ENCODE data around the gene PRLR. TPM values are rescaled to one million over a fixed set of nuclear protein-coding genes. Genes with fewer than 3 reads are reported as not detected.
A peak's percentile ranks its signal among the peaks of the same experiment; 100 is the strongest.

The PRLR gene
- total and polyA plus RNA-seq, 2 experiments from 2014 or later: 21.8 to 99.8 TPM

GRCh38 chr5:35096932-35097331 lies 133.4 kb downstream of the PRLR start:
- no peaks in the 10 kb centered on the region for H3K36me3 ChIP-seq (replicated peaks; ENCODE audit: insufficient read depth, low read depth)
- H3K79me2 ChIP-seq: peaks cover 12% of the 10 kb centered on the region
- no peaks in the 10 kb centered on the region for H3K9me3 ChIP-seq (ENCODE audit: low read depth)
- no peak overlapping the region for H2AFZ ChIP-seq
- H3K9me2 ChIP-seq (replicated peaks; ENCODE audit: insufficient read depth): no peaks in the 10 kb centered on the region
- 83% methylated on average over 1 of the region's 1 CpG for WGBS (ENCODE audit: low lambda C conversion rate, missing lambda C conversion rate)
- TF ChIP-seq EZH2 (IDR thresholded peaks at IDR 0.05; ENCODE audit: borderline replicate concordance) (no peak), CTCF (IDR thresholded peaks at IDR 0.05; ENCODE audit: poor library complexity) (no peak), EZH2phosphoT487 (IDR thresholded peaks at IDR 0.05; ENCODE audit: low read depth, severe bottlenecking, unreplicated experiment) (no peak)
- no peak overlapping the region for H3K4me3 ChIP-seq
- no peak overlapping the region for H3K27ac ChIP-seq
- DNase-seq (ENCODE audit: low spot score): no peak
- no peaks in the 10 kb centered on the region for H4K20me1 ChIP-seq (ENCODE audit: insufficient read depth, poor library complexity, severe bottlenecking)
- no peaks in the 10 kb centered on the region for H3K27me3 ChIP-seq
- no peaks in the 10 kb centered on the region for H3K4me1 ChIP-seq (ENCODE audit: insufficient read depth)
- no peak overlapping the region for H3K4me2 ChIP-seq

GRCh38 chr5:35096216-35096615 lies 134.1 kb downstream of the PRLR start:
- H3K9me3 ChIP-seq (ENCODE audit: low read depth): no peaks in the 10 kb centered on the region
- TF ChIP-seq CTCF (IDR thresholded peaks at IDR 0.05; ENCODE audit: poor library complexity) (no peak), EZH2phosphoT487 (IDR thresholded peaks at IDR 0.05; ENCODE audit: low read depth, severe bottlenecking, unreplicated experiment) (no peak), EZH2 (IDR thresholded peaks at IDR 0.05; ENCODE audit: borderline replicate concordance) (no peak)
- no peaks in the 10 kb centered on the region for H3K9me2 ChIP-seq (replicated peaks; ENCODE audit: insufficient read depth)
- no peaks in the 10 kb centered on the region for H4K20me1 ChIP-seq (ENCODE audit: insufficient read depth, poor library complexity, severe bottlenecking)
- H3K4me2 ChIP-seq: no peak overlapping the region
- no peaks in the 10 kb centered on the region for H3K4me1 ChIP-seq (ENCODE audit: insufficient read depth)
- no peak overlapping the region for H2AFZ ChIP-seq
- no peaks in the 10 kb centered on the region for H3K27me3 ChIP-seq
- WGBS (ENCODE audit: low lambda C conversion rate, missing lambda C conversion rate): 69% methylated on average over 3 of the region's 3 CpGs
- H3K27ac ChIP-seq: no peak overlapping the region
- no peaks in the 10 kb centered on the region for H3K36me3 ChIP-seq (replicated peaks; ENCODE audit: insufficient read depth, low read depth)
- peaks cover 10% of the 10 kb centered on the region for H3K79me2 ChIP-seq
- H3K4me3 ChIP-seq: no peak overlapping the region
- DNase-seq (ENCODE audit: low spot score): no peak

GRCh38 chr5:35095366-35095765 lies 134.9 kb downstream of the PRLR start:
- 77% methylated on average over 3 of the region's 3 CpGs for WGBS (ENCODE audit: low lambda C conversion rate, missing lambda C conversion rate)
- H3K79me2 ChIP-seq: peaks cover 8% of the 10 kb centered on the region

More at GRCh38 chr5:35095366-35095765, 134.9 kb downstream of the PRLR start:
- Histone ChIP-seq H3K36me3 (replicated peaks; ENCODE audit: insufficient read depth, low read depth) (no peaks in the 10 kb centered on the region), H3K4me3 (no peak overlapping the region), H3K27ac (peak overlapping the region; percentile 5), H3K4me1 (ENCODE audit: insufficient read depth) (no peaks in the 10 kb centered on the region), H3K27me3 (no peaks in the 10 kb centered on the region), H3K9me2 (replicated peaks; ENCODE audit: insufficient read depth) (no peaks in the 10 kb centered on the region), H3K4me2 (no peak overlapping the region), H3K9me3 (ENCODE audit: low read depth) (no peaks in the 10 kb centered on the region), H2AFZ (no peak overlapping the region), H4K20me1 (ENCODE audit: insufficient read depth, poor library complexity, severe bottlenecking) (no peaks in the 10 kb centered on the region)
- TF ChIP-seq EZH2phosphoT487 (IDR thresholded peaks at IDR 0.05; ENCODE audit: low read depth, severe bottlenecking, unreplicated experiment) (no peak), EZH2 (IDR thresholded peaks at IDR 0.05; ENCODE audit: borderline replicate concordance) (no peak), CTCF (IDR thresholded peaks at IDR 0.05; ENCODE audit: poor library complexity) (no peak)
- DNase-seq (ENCODE audit: low spot score): no peak

Measured in hepatocyte (in vitro differentiated cells).